ENCODE measurements around the gene VGLL4. TPM values are rescaled to one million over a fixed set of nuclear protein-coding genes. Genes with fewer than 3 reads are reported as not detected.

VGLL4 gene
- total RNA-seq, 1 experiment from 2014 or later, result 31.7 TPM

GRCh38 chr3:11612515-11613188 lies 31.1 kb downstream of the VGLL4 start:
- peaks cover 41% of the 10 kb centered on the region for H3K4me1 Mint-ChIP-seq (ENCODE audit: insufficient read depth, unreplicated experiment)
- BruUV-seq (replicated peaks), result no TSS peak
- H3K4me3 Mint-ChIP-seq (ENCODE audit: unreplicated experiment), result no peak overlapping the region
- intact Hi-C loops (cut with micrococcal nuclease), result no loop called here
- no peak for TF ChIP-seq CTCF (IDR thresholded peaks at IDR 0.05; ENCODE audit: unreplicated experiment)
- ChIA-PET CTCF (no interaction called here), POLR2A (interaction anchor here (1.0 kb wide), 1 partner anchor 22 kb away, joined by 4 read pairs; no protein-coding TSS in a partner anchor)
- H3K9me3 Mint-ChIP-seq (ENCODE audit: unreplicated experiment), result no peaks in the 10 kb centered on the region
- H3K27me3 Mint-ChIP-seq (ENCODE audit: insufficient read depth, unreplicated experiment), result no peaks in the 10 kb centered on the region
- peaks cover 19% of the 10 kb centered on the region for H3K36me3 Mint-ChIP-seq (ENCODE audit: insufficient read depth, unreplicated experiment)
- H3K27ac Mint-ChIP-seq (ENCODE audit: low read depth, unreplicated experiment), result no peak overlapping the region
- no peak for DNase-seq (ENCODE audit: unreplicated experiment)

- intact Hi-C loops (cut with micrococcal nuclease), result no loop called here
- H3K36me3 Mint-ChIP-seq (ENCODE audit: insufficient read depth, unreplicated experiment), result peaks cover 18% of the 10 kb centered on the region
- H3K4me1 Mint-ChIP-seq (ENCODE audit: insufficient read depth, unreplicated experiment), result peaks cover 38% of the 10 kb centered on the region
- ChIA-PET POLR2A (no interaction called here), CTCF (interaction anchor here (1.1 kb wide), 1 partner anchor 11 kb away, joined by 3 read pairs; no protein-coding TSS in a partner anchor)
- no peak for TF ChIP-seq CTCF (IDR thresholded peaks at IDR 0.05; ENCODE audit: unreplicated experiment)
- H3K27ac Mint-ChIP-seq (ENCODE audit: low read depth, unreplicated experiment), result no peak overlapping the region
- no peaks in the 10 kb centered on the region for H3K27me3 Mint-ChIP-seq (ENCODE audit: insufficient read depth, unreplicated experiment)
- BruUV-seq (replicated peaks), result no TSS peak
- no peak for DNase-seq (ENCODE audit: unreplicated experiment)
- H3K9me3 Mint-ChIP-seq (ENCODE audit: unreplicated experiment), result no peaks in the 10 kb centered on the region
- H3K4me3 Mint-ChIP-seq (ENCODE audit: unreplicated experiment), result no peak overlapping the region
Observed at GRCh38 chr3:11611341-11611799, 32.3 kb downstream of the VGLL4 start.

GRCh38 chr3:11610700-11611275 lies 32.9 kb downstream of the VGLL4 start:
- H3K9me3 Mint-ChIP-seq (ENCODE audit: unreplicated experiment), result no peaks in the 10 kb centered on the region
- peaks cover 36% of the 10 kb centered on the region for H3K4me1 Mint-ChIP-seq (ENCODE audit: insufficient read depth, unreplicated experiment)
- TF ChIP-seq CTCF (IDR thresholded peaks at IDR 0.05; ENCODE audit: unreplicated experiment), result no peak
- H3K27me3 Mint-ChIP-seq (ENCODE audit: insufficient read depth, unreplicated experiment), result no peaks in the 10 kb centered on the region
- no peak for DNase-seq (ENCODE audit: unreplicated experiment)
- intact Hi-C loops (cut with micrococcal nuclease), result no loop called here
- no peak overlapping the region for H3K27ac Mint-ChIP-seq (ENCODE audit: low read depth, unreplicated experiment)
- no TSS peak for BruUV-seq (replicated peaks)
- ChIA-PET POLR2A (interaction anchor here (0.6 kb wide), 1 partner anchor 35 kb away, joined by 4 read pairs; no protein-coding TSS in a partner anchor), CTCF (interaction anchor here (1.1 to 1.2 kb wide), 2 partner anchors 10 to 55 kb away, joined by 3 read pairs; no protein-coding TSS in a partner anchor)
- no peak overlapping the region for H3K4me3 Mint-ChIP-seq (ENCODE audit: unreplicated experiment)
- H3K36me3 Mint-ChIP-seq (ENCODE audit: insufficient read depth, unreplicated experiment), result peaks cover 23% of the 10 kb centered on the region

- POLR2A ChIA-PET, result interaction anchor here (0.6 kb wide), 1 partner anchor 34 kb away, joined by 4 read pairs; no protein-coding TSS in a partner anchor
- CTCF ChIA-PET, result interaction anchor here (1.2 kb wide), 1 partner anchor 56 kb away, joined by 3 read pairs; no protein-coding TSS in a partner anchor
- Mint-ChIP-seq H3K4me1 (ENCODE audit: insufficient read depth, unreplicated experiment) (peaks cover 43% of the 10 kb centered on the region), H3K9me3 (ENCODE audit: unreplicated experiment) (no peaks in the 10 kb centered on the region), H3K27ac (ENCODE audit: low read depth, unreplicated experiment) (no peak overlapping the region), H3K36me3 (ENCODE audit: insufficient read depth, unreplicated experiment) (peaks cover 30% of the 10 kb centered on the region), H3K4me3 (ENCODE audit: unreplicated experiment) (no peak overlapping the region), H3K27me3 (ENCODE audit: insufficient read depth, unreplicated experiment) (no peaks in the 10 kb centered on the region)
- BruUV-seq (replicated peaks), result no TSS peak
- DNase-seq (ENCODE audit: unreplicated experiment), result no peak
- no peak for TF ChIP-seq CTCF (IDR thresholded peaks at IDR 0.05; ENCODE audit: unreplicated experiment)
- intact Hi-C loops (cut with micrococcal nuclease), result no loop called here
Observed at GRCh38 chr3:11610044-11610671, 33.6 kb downstream of the VGLL4 start.
